H9 (cell line): ENCODE results near the gene PAEP. TPM values are rescaled to one million over a fixed set of nuclear protein-coding genes. Genes with fewer than 3 reads are reported as not detected.
"Not testable (repeated sequence)": the region's sequence is repeated elsewhere in the genome, so short reads cannot be mapped to it uniquely, and the experiment has no call there.

Experiments
- DNase-seq: peaks from one replicate; pipeline ENCODE4 v3.0.0-alpha.2; 2017
- H2AFZ ChIP-seq: one replicate; pipeline ENCODE4 v1.6.1; 2013; ENCODE audit warnings: mild to moderate bottlenecking, low read length, control low read depth, moderate library complexity
- H2AK5ac ChIP-seq: 2 replicates; pipeline ENCODE4 v1.6.1; 2013; ENCODE audit warnings: low read length, control low read depth, mixed read lengths; ENCODE audit not compliant: insufficient read length
- H2BK120ac ChIP-seq: one replicate; pipeline ENCODE4 v1.6.1; 2013; ENCODE audit warnings: low read depth, mild to moderate bottlenecking, low read length, control low read depth, inconsistent platforms; ENCODE audit not compliant: poor library complexity, severe bottlenecking
- H2BK12ac ChIP-seq: 2 replicates; pipeline ENCODE4 v1.6.1; 2013; ENCODE audit warnings: low read length, control low read depth, mixed read lengths, low read depth; ENCODE audit not compliant: insufficient read length
- H2BK15ac ChIP-seq: 2 replicates; pipeline ENCODE4 v1.6.1; 2013; ENCODE audit warnings: low read depth, low read length, control low read depth
- H2BK20ac ChIP-seq: one replicate; pipeline ENCODE4 v1.6.1; 2013; ENCODE audit warnings: low read depth, mild to moderate bottlenecking, low read length, control low read depth, inconsistent platforms; ENCODE audit not compliant: poor library complexity, severe bottlenecking
- H2BK5ac ChIP-seq: 2 replicates; pipeline ENCODE4 v1.6.1; 2013; ENCODE audit warnings: low read length, control low read depth, mixed read lengths; ENCODE audit not compliant: insufficient read length
- H3K14ac ChIP-seq: 2 replicates; pipeline ENCODE4 v1.6.1; 2013; ENCODE audit warnings: low read length, control low read depth; ENCODE audit not compliant: insufficient read depth
- H3K18ac ChIP-seq: 2 replicates; pipeline ENCODE4 v1.6.1; 2013; ENCODE audit warnings: low read depth, mild to moderate bottlenecking, mixed read lengths, low read length, control low read depth; ENCODE audit not compliant: insufficient read length
- H3K23ac ChIP-seq: 2 replicates; pipeline ENCODE4 v1.6.1; 2013; ENCODE audit warnings: low read length, control low read depth, mixed read lengths, low read depth; ENCODE audit not compliant: insufficient read length
- H3K23me2 ChIP-seq: 2 replicates; pipeline ENCODE4 v1.6.1; 2013; ENCODE audit warnings: low read depth, mild to moderate bottlenecking, mixed read lengths, low read length, control low read depth; ENCODE audit not compliant: insufficient read length, poor library complexity, severe bottlenecking
- H3K27ac ChIP-seq: 2 replicates; pipeline ENCODE4 v1.5.1; 2013; ENCODE audit warnings: low read length, control low read depth, mixed read lengths, low read depth; ENCODE audit not compliant: insufficient read length
- H3K27me3 ChIP-seq: 2 replicates; pipeline ENCODE4 v1.6.1; 2013; ENCODE audit warnings: low read length, control low read depth, inconsistent platforms; ENCODE audit not compliant: insufficient read depth
- H3K4ac ChIP-seq: 2 replicates; pipeline ENCODE4 v1.6.1; 2013; ENCODE audit warnings: low read depth, mild to moderate bottlenecking, control low read depth, inconsistent platforms, low read length, moderate library complexity
- H3K4me1 ChIP-seq: 2 replicates; pipeline ENCODE4 v1.6.1; 2013; ENCODE audit warnings: low read length, control low read depth, inconsistent platforms; ENCODE audit not compliant: insufficient read depth
- H3K4me2 ChIP-seq: 2 replicates; pipeline ENCODE4 v1.6.1; 2013; ENCODE audit warnings: low read length, control low read depth, mixed read lengths; ENCODE audit not compliant: insufficient read length, insufficient read depth
- H3K56ac ChIP-seq: 2 replicates; pipeline ENCODE4 v1.6.1; 2013; ENCODE audit warnings: low read depth, mild to moderate bottlenecking, mixed read lengths, low read length, control low read depth; ENCODE audit not compliant: insufficient read length
- H3K79me1 ChIP-seq: 2 replicates; pipeline ENCODE4 v1.6.1; 2013; ENCODE audit warnings: low read depth, mild to moderate bottlenecking, moderate library complexity, low read length, control low read depth, inconsistent platforms; ENCODE audit not compliant: insufficient read depth, poor library complexity, severe bottlenecking
- H3K79me2 ChIP-seq: 2 replicates; pipeline ENCODE4 v1.6.1; 2013; ENCODE audit warnings: low read length, control low read depth, inconsistent platforms; ENCODE audit not compliant: insufficient read depth
- H3K9ac ChIP-seq: 2 replicates; pipeline ENCODE4 v1.6.1; 2013; ENCODE audit warnings: low read length, control low read depth, mixed read lengths; ENCODE audit not compliant: insufficient read length; ENCODE audit errors: extremely low read depth
- H3K9me3 ChIP-seq: one replicate; pipeline ENCODE4 v1.6.1; 2013; ENCODE audit warnings: low read depth, low read length, inconsistent platforms; ENCODE audit not compliant: control insufficient read depth
- H3T11ph ChIP-seq: one replicate; pipeline ENCODE4 v1.6.1; 2013; ENCODE audit warnings: mild to moderate bottlenecking, low read length, control low read depth, inconsistent platforms
- H4K20me1 ChIP-seq: one replicate; pipeline ENCODE4 v1.6.1; 2013; ENCODE audit not compliant: control insufficient read depth, insufficient read length, insufficient read depth
- H4K5ac ChIP-seq: 2 replicates; pipeline ENCODE4 v1.6.1; 2013; ENCODE audit warnings: low read depth, mild to moderate bottlenecking, mixed read lengths, low read length, control low read depth; ENCODE audit not compliant: insufficient read length
- H4K8ac ChIP-seq: replicated peaks from 2 replicates; pipeline ENCODE4 v1.6.1; 2013; ENCODE audit warnings: low read length, control low read depth, mixed read lengths, low read depth; ENCODE audit not compliant: insufficient read length
- H4K91ac ChIP-seq: 2 replicates; pipeline ENCODE4 v1.6.1; 2013; ENCODE audit warnings: low read depth, mild to moderate bottlenecking, moderate library complexity, mixed read lengths, low read length, control low read depth; ENCODE audit not compliant: insufficient read length
- H3K27ac Mint-ChIP-seq, 3 experiments: 2 replicates in 2 of 3; 3 replicates in 1 of 3; pipeline ENCODE4 v1.8.0; 2020 to 2021; ENCODE audit warnings: mixed read lengths in 3 of 3, mild to moderate bottlenecking in 1 of 3, moderate library complexity in 1 of 3
- H3K27me3 Mint-ChIP-seq: 2 replicates; pipeline ENCODE4 v1.8.0; 2021; ENCODE audit warnings: low read depth, mild to moderate bottlenecking, moderate library complexity, mixed read lengths
- H3K36me3 Mint-ChIP-seq, 3 experiments: 2 replicates in 2 of 3; 3 replicates in 1 of 3; pipeline ENCODE4 v1.8.0; 2020 to 2021; ENCODE audit warnings: low read depth in 3 of 3, mixed read lengths in 3 of 3; ENCODE audit not compliant: insufficient read depth in 1 of 3
- H3K4me1 Mint-ChIP-seq, 2 experiments: 2 replicates each; pipeline ENCODE4 v1.8.0; 2020; ENCODE audit warnings: mixed read lengths in 2 of 2
- H3K4me3 Mint-ChIP-seq, 2 experiments: 2 replicates in 1 of 2; 3 replicates in 1 of 2; pipeline ENCODE4 v1.8.0; 2020 to 2021; ENCODE audit warnings: mild to moderate bottlenecking in 2 of 2, mixed read lengths in 2 of 2, moderate library complexity in 1 of 2
- H3K9me3 Mint-ChIP-seq, 2 experiments: 2 replicates in 1 of 2; 3 replicates in 1 of 2; pipeline ENCODE4 v1.8.0; 2020; ENCODE audit warnings: mild to moderate bottlenecking in 2 of 2, mixed read lengths in 2 of 2, moderate library complexity in 1 of 2
- CTCF ChIP-seq: fragments of 200-600 bp; sonication (generic); conservative IDR thresholded peaks from 3 replicates; pipeline ENCODE4 v1.8.0; 2021; ENCODE audit warnings: antibody characterized with exemption, mild to moderate bottlenecking
- WGBS: extraction: QIAGEN DNeasy Blood & Tissue Kit; methylation state at CpG from one replicate; pipeline ENCODE4 v1.1.7; 2013; ENCODE audit warnings: missing lambda C conversion rate, low lambda C conversion rate, mixed read lengths; ENCODE audit not compliant: insufficient read length; ENCODE audit errors: extremely low coverage; 5-methylcytosine and 5-hydroxymethylcytosine counted together
- total RNA-seq: library from RNA; stranded (reverse); gene quantifications from 2 replicates; pipeline ENCODE4 v1.2.1, GENCODE V29; 2021

The PAEP gene
- total RNA-seq, 1 experiment from 2014 or later, result not detected

GRCh38 chr9:135526730-135527571, 34.6 kb upstream of the PAEP start:
- no peaks in the 10 kb centered on the region for H3K79me1 ChIP-seq
- H4K91ac ChIP-seq, result no peak overlapping the region
- H3K27me3 ChIP-seq, result no peaks in the 10 kb centered on the region
- H3K56ac ChIP-seq, result no peak overlapping the region
- no peak overlapping the region for H2BK5ac ChIP-seq
- H4K5ac ChIP-seq, result no peak overlapping the region
- TF ChIP-seq CTCF, result no peak
- Mint-ChIP-seq H3K27me3 (peaks cover 2% of the 10 kb centered on the region), H3K4me1 (peaks cover 4 to 11% of the 10 kb centered on the region in 2 experiments), H3K27ac (peak overlapping the region in 1 of 3 experiments; percentile 27; a peak in 2 of 7 replicates), H3K36me3 (no peaks in the 10 kb centered on the region), H3K9me3 (no peaks in the 10 kb centered on the region), H3K4me3 (no peak overlapping the region)
- H4K20me1 ChIP-seq, result no peaks in the 10 kb centered on the region
- no peak overlapping the region for H2AFZ ChIP-seq
- no peak overlapping the region for H4K8ac ChIP-seq
- H3K4me1 ChIP-seq, result no peaks in the 10 kb centered on the region; the same call in 1 of the 2 replicates
- no peaks in the 10 kb centered on the region for H3K23me2 ChIP-seq
- no peak overlapping the region for H3K9ac ChIP-seq
- DNase-seq, result peak; percentile 57
- H2AK5ac ChIP-seq, result no peak overlapping the region
- H2BK120ac ChIP-seq, result no peak overlapping the region
- H3K14ac ChIP-seq, result no peak overlapping the region
- H3K9me3 ChIP-seq, result no peaks in the 10 kb centered on the region
- WGBS, result no CpG with 5 or more reads among the region's 30 CpGs
- H3K4me2 ChIP-seq, result no peak overlapping the region
- H3K18ac ChIP-seq, result peak overlapping the region; percentile 13
- no peak overlapping the region for H3K23ac ChIP-seq
- H2BK20ac ChIP-seq, result no peak overlapping the region
- H3K4ac ChIP-seq, result no peak overlapping the region
- no peak overlapping the region for H3K27ac ChIP-seq
- no peak overlapping the region for H2BK12ac ChIP-seq
- H3K79me2 ChIP-seq, result no peaks in the 10 kb centered on the region
- no peak overlapping the region for H3T11ph ChIP-seq
- H2BK15ac ChIP-seq, result no peak overlapping the region

GRCh38 chr9:135528842-135529435, 32.6 kb upstream of the PAEP start:
- H3K79me2 ChIP-seq, H2BK12ac ChIP-seq, H2BK5ac ChIP-seq, H3K4me1 Mint-ChIP-seq, H3K9ac ChIP-seq, DNase-seq, H4K5ac ChIP-seq, H4K8ac ChIP-seq, H2BK20ac ChIP-seq, H3K56ac ChIP-seq, H4K91ac ChIP-seq, H3K4me2 ChIP-seq, H3K27me3 ChIP-seq, H2BK15ac ChIP-seq, H3K4me3 Mint-ChIP-seq, H3K27ac Mint-ChIP-seq, H3K23me2 ChIP-seq, H2BK120ac ChIP-seq, H3K23ac ChIP-seq, H3K79me1 ChIP-seq, H3K18ac ChIP-seq, H3K4ac ChIP-seq, H3K14ac ChIP-seq, H3K27me3 Mint-ChIP-seq, H3K9me3 Mint-ChIP-seq, H3K27ac ChIP-seq, H4K20me1 ChIP-seq, H3T11ph ChIP-seq, H3K4me1 ChIP-seq, H2AK5ac ChIP-seq, H3K9me3 ChIP-seq, H3K36me3 Mint-ChIP-seq, H2AFZ ChIP-seq: not testable (repeated sequence)
- no CpG with 5 or more reads among the region's 10 CpGs for WGBS
